GM12878 (cell line): ENCODE measurements around the gene HERC4.

Source experiments
- JUND ChIP-seq: IDR thresholded peaks from 2 replicates; pipeline ENCODE4 v1.6.1; 2012; ENCODE audit warnings: low read depth, mild to moderate bottlenecking, low read length, improper control_type of control experiment, moderate library complexity
- POLR2A ChIP-seq: IDR thresholded peaks from 2 replicates; pipeline ENCODE4 v1.6.1; 2011; ENCODE audit warnings: low read depth, mild to moderate bottlenecking, low read length
- POLR2AphosphoS5 ChIP-seq: IDR thresholded peaks from 2 replicates; pipeline ENCODE4 v1.6.1; 2011; ENCODE audit warnings: mild to moderate bottlenecking, low read length, inconsistent platforms
- TF ChIP-seq, protein P1 (sequence below), 3 experiments: IDR thresholded peaks in 2 of 3; conservative IDR thresholded peaks in 1 of 3; 2 replicates each; pipeline ENCODE4 v1.5.1; 2011; ENCODE audit warnings: low read depth in 3 of 3, low read length in 3 of 3, mild to moderate bottlenecking in 3 of 3, control low read depth in 2 of 3, moderate library complexity in 2 of 3, inconsistent platforms in 1 of 3, mixed read lengths in 1 of 3; ENCODE audit not compliant: control insufficient read depth in 2 of 3, insufficient read depth in 1 of 3; ENCODE audit errors: extremely low read depth in 1 of 3

DNA sequence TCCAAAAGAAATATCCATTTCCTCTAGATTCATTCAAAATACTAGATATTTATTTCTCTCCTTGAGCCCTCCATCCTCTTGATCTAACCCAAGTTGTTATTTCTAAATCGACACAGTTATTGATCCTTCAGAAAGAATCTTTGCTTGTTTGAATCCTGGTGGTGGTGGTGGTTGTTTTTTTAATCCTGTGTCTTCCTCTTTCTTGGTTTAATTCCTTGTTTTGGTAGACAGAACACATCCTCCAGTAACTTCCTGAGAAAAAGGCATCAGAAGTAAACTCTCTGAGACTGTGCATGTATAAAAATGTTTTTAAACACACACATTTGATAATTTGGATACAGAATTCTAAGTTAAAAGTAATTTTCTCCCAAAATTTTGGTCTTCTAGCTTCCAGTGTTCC, 140.7 kb downstream of the HERC4 start:
- TF ChIP-seq POLR2A (no peak), POLR2AphosphoS5 (no peak), JUND (no peak)
- TF ChIP-seq, protein P1, sequence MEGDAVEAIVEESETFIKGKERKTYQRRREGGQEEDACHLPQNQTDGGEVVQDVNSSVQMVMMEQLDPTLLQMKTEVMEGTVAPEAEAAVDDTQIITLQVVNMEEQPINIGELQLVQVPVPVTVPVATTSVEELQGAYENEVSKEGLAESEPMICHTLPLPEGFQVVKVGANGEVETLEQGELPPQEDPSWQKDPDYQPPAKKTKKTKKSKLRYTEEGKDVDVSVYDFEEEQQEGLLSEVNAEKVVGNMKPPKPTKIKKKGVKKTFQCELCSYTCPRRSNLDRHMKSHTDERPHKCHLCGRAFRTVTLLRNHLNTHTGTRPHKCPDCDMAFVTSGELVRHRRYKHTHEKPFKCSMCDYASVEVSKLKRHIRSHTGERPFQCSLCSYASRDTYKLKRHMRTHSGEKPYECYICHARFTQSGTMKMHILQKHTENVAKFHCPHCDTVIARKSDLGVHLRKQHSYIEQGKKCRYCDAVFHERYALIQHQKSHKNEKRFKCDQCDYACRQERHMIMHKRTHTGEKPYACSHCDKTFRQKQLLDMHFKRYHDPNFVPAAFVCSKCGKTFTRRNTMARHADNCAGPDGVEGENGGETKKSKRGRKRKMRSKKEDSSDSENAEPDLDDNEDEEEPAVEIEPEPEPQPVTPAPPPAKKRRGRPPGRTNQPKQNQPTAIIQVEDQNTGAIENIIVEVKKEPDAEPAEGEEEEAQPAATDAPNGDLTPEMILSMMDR (IDR thresholded peaks at IDR 0.05 in 2 of 3, conservative IDR thresholded peaks at IDR 0.05 in 1 of 3; ENCODE audit: control insufficient read depth in 2 of 3, extremely low read depth in 1 of 3, insufficient read depth in 1 of 3, low read depth in 3 of 3, low read length in 3 of 3) = no peak
